ENCODE data around the gene NT5C1A. TPM values are rescaled to one million over a fixed set of nuclear protein-coding genes. Genes with fewer than 3 reads are reported as not detected.

The NT5C1A gene
- total RNA-seq, 1 experiment from 2014 or later, result not detected

GRCh38 chr1:39672551-39672947 is 642 bp upstream of the NT5C1A start:
- Histone ChIP-seq H3K4me3 (ENCODE audit: low read length) (no peak overlapping the region), H3K9me3 (ENCODE audit: low read length) (no peaks in the 10 kb centered on the region), H3K79me2 (ENCODE audit: low read length) (no peaks in the 10 kb centered on the region), H3K4me1 (ENCODE audit: insufficient read depth, low read length) (no peaks in the 10 kb centered on the region; the same call in 1 of the 2 replicates), H3K9me2 (replicated peaks; ENCODE audit: low read length) (no peaks in the 10 kb centered on the region), H3K36me3 (ENCODE audit: low read depth, low read length) (no peaks in the 10 kb centered on the region), H3K4me2 (ENCODE audit: low read length) (0 out of 2 replicates have a peak overlapping the region, but pooled peaks have one; percentile 86), H3K9ac (ENCODE audit: low read length) (no peak overlapping the region), H4K20me1 (ENCODE audit: low read length) (no peaks in the 10 kb centered on the region), H3K27ac (ENCODE audit: low read length) (no peak overlapping the region), H3F3A (ENCODE audit: low read length, unreplicated experiment) (no peaks in the 10 kb centered on the region), H2AFZ (ENCODE audit: low read length) (no peak overlapping the region), H3K27me3 (ENCODE audit: low read length) (peaks cover 21% of the 10 kb centered on the region)
- ATAC-seq (no peak), DNase-seq (no peak)
- CTCF ChIA-PET, result no interaction called here
- no TSS peak for BruUV-seq (replicated peaks)
- POLR2A ChIA-PET (ENCODE audit: unreplicated experiment), result no interaction called here
- intact Hi-C loops (cut with micrococcal nuclease), result no loop called here
- peak; percentile 54; the same call in 1 of the 2 replicates for TF ChIP-seq CTCF (conservative IDR thresholded peaks at IDR 0.05; ENCODE audit: low read depth, low read length)
- no peak for TF ChIP-seq EZH2 (IDR thresholded peaks at IDR 0.05; ENCODE audit: low read length, unreplicated experiment)

- no peak for DNase-seq
- POLR2A ChIA-PET (ENCODE audit: unreplicated experiment), result no interaction called here
- no peak for TF ChIP-seq EZH2 (IDR thresholded peaks at IDR 0.05; ENCODE audit: low read length, unreplicated experiment)
- no peak for TF ChIP-seq EZH2phosphoT487 (IDR thresholded peaks at IDR 0.05; ENCODE audit: borderline replicate concordance, low read length)
- no peak for TF ChIP-seq CTCF (conservative IDR thresholded peaks at IDR 0.05; ENCODE audit: low read depth, low read length)
- Histone ChIP-seq H3K27ac (ENCODE audit: low read length) (no peak overlapping the region), H3F3A (ENCODE audit: low read length, unreplicated experiment) (no peaks in the 10 kb centered on the region), H3K4me3 (ENCODE audit: low read length) (peak overlapping the region; percentile 63), H4K20me1 (ENCODE audit: low read length) (no peaks in the 10 kb centered on the region), H3K27me3 (ENCODE audit: low read length) (peaks cover 21% of the 10 kb centered on the region), H3K9ac (ENCODE audit: low read length) (no peak overlapping the region), H2AFZ (ENCODE audit: low read length) (peak overlapping the region; percentile 72), H3K9me3 (ENCODE audit: low read length) (no peaks in the 10 kb centered on the region), H3K4me1 (ENCODE audit: insufficient read depth, low read length) (no peaks in the 10 kb centered on the region; the same call in 1 of the 2 replicates), H3K79me2 (ENCODE audit: low read length) (no peaks in the 10 kb centered on the region), H3K9me2 (replicated peaks; ENCODE audit: low read length) (no peaks in the 10 kb centered on the region), H3K36me3 (ENCODE audit: low read depth, low read length) (no peaks in the 10 kb centered on the region), H3K4me2 (ENCODE audit: low read length) (peak overlapping the region; percentile 86)
- no peak for ATAC-seq
- CTCF ChIA-PET, result no interaction called here
- intact Hi-C loops (cut with micrococcal nuclease), result no loop called here
- no TSS peak for BruUV-seq (replicated peaks)
Measured at GRCh38 chr1:39671433-39671792, 494 bp downstream of the NT5C1A start.

- ATAC-seq (no peak), DNase-seq (no peak)
- Histone ChIP-seq H3F3A (ENCODE audit: low read length, unreplicated experiment) (no peaks in the 10 kb centered on the region), H3K9me3 (ENCODE audit: low read length) (no peaks in the 10 kb centered on the region), H2AFZ (ENCODE audit: low read length) (no peak overlapping the region), H3K4me1 (ENCODE audit: insufficient read depth, low read length) (no peaks in the 10 kb centered on the region; the same call in 1 of the 2 replicates), H3K4me2 (ENCODE audit: low read length) (no peak overlapping the region), H3K4me3 (ENCODE audit: low read length) (no peak overlapping the region), H3K27ac (ENCODE audit: low read length) (no peak overlapping the region), H3K36me3 (ENCODE audit: low read depth, low read length) (no peaks in the 10 kb centered on the region), H3K9me2 (replicated peaks; ENCODE audit: low read length) (no peaks in the 10 kb centered on the region), H3K9ac (ENCODE audit: low read length) (no peak overlapping the region), H3K27me3 (ENCODE audit: low read length) (peaks cover 21% of the 10 kb centered on the region), H3K79me2 (ENCODE audit: low read length) (no peaks in the 10 kb centered on the region), H4K20me1 (ENCODE audit: low read length) (no peaks in the 10 kb centered on the region)
- POLR2A ChIA-PET (ENCODE audit: unreplicated experiment), result no interaction called here
- intact Hi-C loops (cut with micrococcal nuclease), result no loop called here
- TF ChIP-seq EZH2 (IDR thresholded peaks at IDR 0.05; ENCODE audit: low read length, unreplicated experiment) (no peak), CTCF (conservative IDR thresholded peaks at IDR 0.05; ENCODE audit: low read depth, low read length) (no peak), EZH2phosphoT487 (IDR thresholded peaks at IDR 0.05; ENCODE audit: borderline replicate concordance, low read length) (no peak)
- CTCF ChIA-PET, result no interaction called here
- BruUV-seq (replicated peaks), result no TSS peak
Measured at GRCh38 chr1:39670689-39671088, 1.2 kb downstream of the NT5C1A start.
